Fibroblast of skin of right quadriceps (primary cell): ENCODE measurements around the gene MRPS22.
"Not testable (repeated sequence)": the region's sequence is repeated elsewhere in the genome, so short reads cannot be mapped to it uniquely, and the experiment has no call there.

ENCODE experiments used
- DNase-seq: peaks from one replicate; pipeline ENCODE4 v3.0.0-alpha.2; 2013

The MRPS22 gene

GRCh38 chr3:139339219-139339906 is 4.5 kb upstream of the MRPS22 start:
- DNase-seq, result peak; percentile 3

- DNase-seq, result no peak
Observed at GRCh38 chr3:139340784-139341183, 3.0 kb upstream of the MRPS22 start.

GRCh38 chr3:139342054-139342453 is 1.8 kb upstream of the MRPS22 start:
- no peak for DNase-seq

GRCh38 chr3:139346771-139347170 is 3.0 kb downstream of the MRPS22 start:
- no peak for DNase-seq

GRCh38 chr3:139353920-139354556 is 10.2 kb downstream of the MRPS22 start:
- DNase-seq, result peak; percentile 54

- DNase-seq, result no peak
Observed at GRCh38 chr3:139354661-139355060, 10.8 kb downstream of the MRPS22 start.

GRCh38 chr3:139355476-139355875 is 11.7 kb downstream of the MRPS22 start:
- DNase-seq, result no peak

- no peak for DNase-seq
Observed at GRCh38 chr3:139355891-139356290, 12.1 kb downstream of the MRPS22 start.

- no peak for DNase-seq
Observed at GRCh38 chr3:139357899-139358298, 14.1 kb downstream of the MRPS22 start.

- DNase-seq, result no peak
Observed at GRCh38 chr3:139358841-139359562, 15.2 kb downstream of the MRPS22 start.

- DNase-seq, result no peak
Observed at GRCh38 chr3:139361276-139361675, 17.5 kb downstream of the MRPS22 start.

GRCh38 chr3:139364549-139364948 is 20.7 kb downstream of the MRPS22 start:
- DNase-seq, result no peak

- DNase-seq, result no peak
Observed at GRCh38 chr3:139374099-139374498, 30.3 kb downstream of the MRPS22 start.

- no peak for DNase-seq
Observed at GRCh38 chr3:139377378-139377777, 33.6 kb downstream of the MRPS22 start.

- peak; percentile 3 for DNase-seq
Observed at GRCh38 chr3:139378587-139379241, 34.9 kb downstream of the MRPS22 start.

- no peak for DNase-seq
Observed at GRCh38 chr3:139380575-139380974, 36.8 kb downstream of the MRPS22 start.

GRCh38 chr3:139382291-139382690 is 38.5 kb downstream of the MRPS22 start:
- not testable (repeated sequence) for DNase-seq

GRCh38 chr3:139388077-139388476 is 44.3 kb downstream of the MRPS22 start:
- DNase-seq, result no peak

- no peak for DNase-seq
Observed at GRCh38 chr3:139388821-139389551, 45.2 kb downstream of the MRPS22 start.

- DNase-seq, result peak; percentile 99
Observed at GRCh38 chr3:139389552-139390368, 45.9 kb downstream of the MRPS22 start, which contains the start of gene COPB2. Gene COPB2 (minus strand): TSS chr3:139389647. CDS start chr3:139389550, 97 bp downstream.

GRCh38 chr3:139394116-139394515 is 50.3 kb downstream of the MRPS22 start:
- DNase-seq, result no peak

GRCh38 chr3:139396707-139397106 is 52.9 kb downstream of the MRPS22 start:
- DNase-seq, result no peak
